Measurements from ENCODE around the gene ST8SIA6.
"Not testable (repeated sequence)": the region's sequence is repeated elsewhere in the genome, so short reads cannot be mapped to it uniquely, and the experiment has no call there.

The ST8SIA6 gene

GRCh38 chr10:17425584-17426262 is 28.7 kb downstream of the ST8SIA6 start:
- no peak for DNase-seq

DNA sequence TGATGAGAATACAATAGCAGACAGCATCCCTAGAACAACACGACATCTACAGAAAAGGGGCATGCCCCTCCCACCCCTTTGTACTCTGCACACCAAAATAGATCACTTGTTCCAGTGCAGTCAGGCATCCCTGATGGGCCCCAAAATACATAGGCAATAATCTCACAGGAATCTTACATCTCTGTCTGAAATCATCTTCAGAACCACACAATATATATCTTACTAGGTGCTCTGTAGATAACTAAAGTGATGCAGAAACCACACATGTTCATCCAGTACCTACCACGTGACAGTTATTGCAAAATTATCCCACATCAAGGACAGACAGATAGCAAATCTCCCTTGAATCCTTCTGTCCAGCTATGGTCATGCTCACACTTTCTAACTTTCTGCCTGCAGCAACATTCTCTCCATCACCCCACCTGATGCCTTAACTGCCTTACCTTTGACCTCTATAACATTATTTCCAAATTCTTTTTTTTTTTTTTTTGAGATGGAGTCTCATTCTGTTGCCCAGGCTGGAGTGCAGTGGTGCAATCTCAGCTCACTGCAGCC is 30.7 kb downstream of the ST8SIA6 start:
- DNase-seq = no peak

DNA sequence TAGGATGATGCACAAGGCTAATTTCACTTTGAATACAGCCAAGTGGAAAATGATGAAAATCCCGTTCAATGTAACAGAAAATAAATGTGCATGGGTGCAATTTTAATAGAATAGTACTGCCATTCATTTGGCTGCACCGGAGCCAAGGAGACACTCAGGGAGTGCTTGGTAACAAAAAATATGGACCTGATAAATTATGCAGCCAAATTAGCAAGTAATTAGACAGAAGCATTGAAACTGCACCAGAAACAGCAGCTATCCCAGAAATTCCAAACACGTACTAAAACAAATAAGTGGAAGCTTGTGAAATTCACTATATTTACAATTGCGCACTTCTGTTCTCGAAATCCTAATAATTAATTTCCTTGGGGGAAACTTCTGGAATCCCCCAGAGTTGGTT is 31.5 kb downstream of the ST8SIA6 start:
- DNase-seq = no peak

- DNase-seq = no peak
These were observed 36.1 kb downstream of the ST8SIA6 start for GRCh38 chr10:17418249-17418648.

DNA sequence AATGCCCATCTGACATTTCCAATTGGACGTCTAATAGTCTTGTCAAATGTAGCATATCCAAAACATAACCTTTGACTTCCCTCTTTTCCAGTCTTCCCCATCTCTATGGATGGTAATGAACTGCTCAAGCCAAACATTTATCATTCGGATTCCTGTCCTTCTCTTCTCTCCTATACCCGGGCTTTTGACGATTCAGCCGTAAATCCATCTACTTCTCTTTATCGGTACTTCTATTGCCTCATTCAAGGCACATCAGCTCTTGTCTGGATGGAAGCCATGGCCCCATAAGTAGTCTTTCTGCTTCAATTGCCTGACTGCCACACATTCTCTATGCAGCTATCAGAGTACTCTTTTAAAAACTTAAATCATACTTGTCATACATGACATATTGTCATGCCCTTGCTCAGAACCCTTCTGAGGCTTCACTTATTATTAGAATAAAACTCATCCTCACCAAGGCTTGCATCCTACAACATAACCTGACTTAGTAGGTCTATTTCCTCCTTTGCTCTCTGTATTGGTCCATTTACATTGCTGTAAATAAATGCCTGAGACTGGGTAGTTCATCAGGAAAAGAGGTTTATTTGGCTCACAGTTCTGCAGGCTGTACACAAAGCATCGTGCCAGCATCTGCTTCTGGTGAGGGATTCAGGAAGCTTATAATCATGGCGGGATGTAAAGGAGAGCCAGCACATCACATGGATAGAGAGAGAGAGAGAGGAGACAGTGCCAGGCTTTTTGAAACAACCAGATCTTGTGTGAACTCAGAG is 37.8 kb downstream of the ST8SIA6 start:
- DNase-seq = no peak

DNA sequence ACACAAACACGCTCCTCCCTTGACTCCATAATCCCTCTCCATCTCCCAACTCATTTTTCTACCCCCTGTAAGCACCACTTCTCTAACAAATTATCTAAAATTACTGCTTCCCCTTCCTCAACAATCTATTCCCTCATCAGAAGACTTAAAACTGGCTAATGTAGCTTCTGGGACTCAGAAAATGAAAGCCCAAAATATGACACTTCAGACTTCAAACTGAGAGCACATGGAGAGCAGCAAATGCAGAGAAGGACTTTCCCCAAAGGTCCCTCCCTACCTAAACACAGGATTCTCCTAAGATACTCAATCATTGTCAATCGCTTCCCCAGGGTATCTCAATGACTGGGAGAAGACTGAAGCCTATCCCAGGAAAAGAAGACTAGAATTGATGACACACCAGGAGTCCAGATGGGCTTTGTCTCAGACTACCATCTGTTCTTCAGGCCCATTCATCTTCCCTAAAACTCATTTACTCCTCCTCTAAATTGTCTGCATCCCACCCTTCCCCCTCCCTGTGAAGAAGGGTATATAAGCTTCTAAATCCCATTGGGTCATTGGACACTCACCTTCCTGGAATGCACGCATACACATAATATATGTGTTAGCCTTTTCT is 39.2 kb downstream of the ST8SIA6 start:
- DNase-seq = no peak

GRCh38 chr10:17414484-17414883 is 39.9 kb downstream of the ST8SIA6 start:
- DNase-seq = no peak

DNA sequence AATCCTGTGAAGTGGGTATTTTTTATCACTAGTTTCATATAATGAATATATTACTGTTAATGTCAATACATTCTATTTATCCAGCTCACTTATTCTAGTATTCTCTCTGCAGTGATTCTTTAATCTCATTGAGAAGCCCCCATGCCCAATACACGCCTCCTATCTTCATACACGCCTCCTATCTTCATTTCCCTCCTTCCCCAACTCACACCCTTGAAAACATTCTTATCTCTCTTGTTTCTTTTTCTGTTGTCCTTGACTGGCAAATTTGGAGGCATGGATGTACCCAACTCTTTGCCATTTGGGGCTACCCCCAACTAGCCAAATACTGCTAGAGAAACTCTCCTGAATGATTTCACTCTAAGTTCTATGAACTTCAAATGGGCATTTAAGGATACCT is 40.5 kb downstream of the ST8SIA6 start:
- no peak for DNase-seq

DNA sequence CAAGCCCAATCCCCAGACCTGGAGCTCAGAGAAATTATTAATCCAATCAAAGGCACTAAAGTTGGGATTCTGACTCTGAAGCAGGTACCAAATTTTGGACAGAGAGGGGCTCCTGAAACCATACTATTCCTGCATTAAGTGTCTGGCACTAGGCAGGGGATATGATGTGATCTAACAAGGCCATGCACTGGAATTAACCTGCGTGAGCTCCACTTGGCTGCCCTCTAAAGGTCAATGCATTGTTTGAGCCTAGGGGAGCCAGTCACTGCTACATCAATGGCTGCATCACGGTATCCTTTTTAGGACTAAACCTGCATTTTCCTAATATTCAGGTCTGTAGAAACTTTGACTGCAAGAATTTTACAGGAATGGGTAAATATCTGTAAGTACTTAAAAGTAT is 42.1 kb downstream of the ST8SIA6 start:
- no peak for DNase-seq

DNA sequence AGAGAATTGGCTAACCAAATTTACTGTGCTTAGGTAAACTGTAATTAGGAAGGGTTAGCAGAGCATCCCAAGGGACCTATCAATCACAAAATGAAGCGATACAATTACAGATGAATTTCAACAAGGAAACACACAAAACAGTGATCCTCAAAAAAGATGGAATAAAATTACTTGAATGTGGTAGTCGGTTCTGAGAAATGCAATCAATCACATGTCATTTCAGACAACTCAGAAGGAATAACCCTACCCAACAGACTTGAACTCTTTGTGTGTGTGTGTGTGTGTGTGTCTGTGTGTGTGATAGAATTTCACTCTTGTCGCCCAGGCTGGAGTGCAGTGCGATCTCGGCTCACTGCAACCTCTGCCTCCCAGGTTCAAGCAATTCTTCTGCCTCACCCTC is 43.5 kb downstream of the ST8SIA6 start:
- no peak for DNase-seq

GRCh38 chr10:17409170-17409733 is 45.1 kb downstream of the ST8SIA6 start:
- DNase-seq = no peak

GRCh38 chr10:17407047-17407446 is 47.3 kb downstream of the ST8SIA6 start:
- DNase-seq = no peak

DNA sequence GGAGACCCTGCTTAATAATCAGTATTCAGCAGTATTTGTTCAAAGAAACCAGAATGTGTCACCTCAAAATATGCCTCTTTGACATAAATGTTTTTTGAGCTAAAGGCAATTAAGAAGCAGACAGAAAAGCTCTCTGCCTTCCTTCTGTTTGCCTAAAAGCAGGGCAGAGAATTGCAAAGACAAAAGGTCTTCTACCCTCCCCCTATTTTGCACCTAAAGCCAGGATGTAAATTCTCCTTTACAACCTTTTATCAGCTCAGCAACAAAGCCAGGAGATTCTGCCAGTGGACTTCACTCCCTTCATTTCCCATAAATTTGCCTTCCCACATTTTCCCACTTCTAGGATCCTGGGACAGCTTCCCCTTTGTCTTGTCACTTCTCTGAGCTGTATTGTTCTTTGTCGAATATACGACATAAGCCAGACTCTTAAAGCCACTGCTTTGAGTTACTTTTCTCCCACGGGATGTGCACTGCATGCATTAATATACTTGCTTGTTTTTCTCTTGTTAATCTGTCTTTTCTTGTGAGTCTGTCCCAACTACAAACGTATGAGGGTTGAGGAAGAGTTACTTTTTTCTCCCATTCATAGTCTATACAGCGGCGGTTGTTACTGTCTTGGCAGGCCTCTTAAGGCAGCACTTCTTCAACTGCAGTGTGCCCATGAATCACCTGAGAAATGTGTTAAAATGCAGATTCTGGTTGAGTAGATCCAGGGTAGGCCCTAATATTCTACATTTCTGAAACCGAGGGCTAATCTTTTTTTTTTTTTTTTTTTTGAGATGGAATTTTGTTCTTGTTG is 48.2 kb downstream of the ST8SIA6 start:
- no peak for DNase-seq

- DNase-seq = no peak
These were observed 51.2 kb downstream of the ST8SIA6 start for GRCh38 chr10:17403161-17403560.

DNA sequence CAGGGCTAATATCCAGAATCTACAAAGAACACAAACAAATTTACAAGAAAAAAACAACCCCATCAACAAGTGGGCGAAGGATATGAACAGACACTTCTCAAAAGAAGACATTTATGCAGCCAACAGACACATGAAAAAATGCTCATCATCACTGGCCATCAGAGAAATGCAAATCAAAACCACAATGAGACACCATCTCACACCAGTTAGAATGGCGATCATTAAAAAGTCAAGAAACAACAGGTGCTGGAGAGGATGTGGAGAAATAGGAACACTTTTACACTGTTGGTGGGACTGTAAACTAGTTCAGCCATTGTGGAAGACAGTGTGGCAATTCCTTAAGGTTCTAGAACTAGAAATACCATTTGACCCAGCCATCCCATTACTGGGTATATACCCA is 52.4 kb downstream of the ST8SIA6 start:
- DNase-seq = not testable (repeated sequence)

DNA sequence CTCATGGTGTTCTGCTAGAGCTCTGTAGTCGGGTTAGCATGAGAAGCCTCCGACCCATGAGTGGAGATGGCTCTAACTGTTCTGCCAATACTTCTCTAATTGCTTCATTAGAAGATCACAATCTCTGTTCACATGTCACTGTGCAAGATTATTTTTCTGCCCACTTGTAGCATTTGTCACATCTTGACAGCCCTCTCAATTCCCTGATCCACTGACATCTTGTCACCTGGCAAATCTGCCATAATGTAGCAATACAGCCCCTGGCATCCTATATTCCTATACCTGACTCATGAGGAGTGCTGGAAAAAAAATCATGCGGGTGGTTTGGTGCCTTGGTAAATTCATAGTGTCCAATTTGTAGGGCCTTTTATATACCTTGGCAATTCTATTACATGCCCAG is 58.4 kb downstream of the ST8SIA6 start:
- no peak for DNase-seq

- DNase-seq = no peak
These were observed 59.5 kb downstream of the ST8SIA6 start for GRCh38 chr10:17394854-17395253.

GRCh38 chr10:17387861-17388503 is 66.4 kb downstream of the ST8SIA6 start:
- no peak for DNase-seq

DNA sequence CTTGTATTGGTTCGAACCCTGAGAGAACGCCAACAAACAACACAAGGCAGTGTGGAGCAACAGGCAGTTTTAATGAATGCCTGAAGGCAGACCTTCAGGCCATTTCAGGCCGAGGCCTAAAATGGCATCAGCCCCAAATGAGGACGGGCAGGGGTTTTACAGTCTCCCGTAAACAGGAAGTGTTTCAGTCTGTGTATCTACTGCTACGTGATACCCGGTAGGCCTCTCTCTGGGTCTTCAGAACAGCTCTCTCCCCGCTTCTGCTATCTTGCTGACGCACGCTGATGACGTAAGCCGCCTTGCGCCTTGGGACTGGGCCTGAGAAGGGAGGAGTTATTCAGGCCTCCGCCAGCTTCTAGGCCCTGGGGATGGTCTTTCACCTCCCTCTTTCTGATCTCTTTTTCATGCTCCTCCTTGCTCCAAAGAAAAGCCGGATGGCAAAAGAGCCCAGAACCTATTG is 67.7 kb downstream of the ST8SIA6 start:
- no peak for DNase-seq

GRCh38 chr10:17386021-17386420 is 68.4 kb downstream of the ST8SIA6 start:
- no peak for DNase-seq

- DNase-seq = no peak
These were observed 69.3 kb downstream of the ST8SIA6 start for GRCh38 chr10:17385066-17385465.
